GM19397 (cell line): ENCODE measurements around the gene RNLS.

ENCODE experiments used
- ATAC-seq: cut with Tn5 transposase; IDR thresholded peaks from one replicate; pipeline ENCODE4 v1.9.1; 2021; ENCODE audit warnings: mild to moderate bottlenecking, moderate library complexity; ENCODE audit not compliant: unreplicated experiment

RNLS gene

GRCh38 chr10:88270871-88271713 lies 312.0 kb downstream of the RNLS start:
- ATAC-seq: peak; percentile 86

GRCh38 chr10:88270061-88270808 lies 312.9 kb downstream of the RNLS start:
- ATAC-seq: no peak

DNA sequence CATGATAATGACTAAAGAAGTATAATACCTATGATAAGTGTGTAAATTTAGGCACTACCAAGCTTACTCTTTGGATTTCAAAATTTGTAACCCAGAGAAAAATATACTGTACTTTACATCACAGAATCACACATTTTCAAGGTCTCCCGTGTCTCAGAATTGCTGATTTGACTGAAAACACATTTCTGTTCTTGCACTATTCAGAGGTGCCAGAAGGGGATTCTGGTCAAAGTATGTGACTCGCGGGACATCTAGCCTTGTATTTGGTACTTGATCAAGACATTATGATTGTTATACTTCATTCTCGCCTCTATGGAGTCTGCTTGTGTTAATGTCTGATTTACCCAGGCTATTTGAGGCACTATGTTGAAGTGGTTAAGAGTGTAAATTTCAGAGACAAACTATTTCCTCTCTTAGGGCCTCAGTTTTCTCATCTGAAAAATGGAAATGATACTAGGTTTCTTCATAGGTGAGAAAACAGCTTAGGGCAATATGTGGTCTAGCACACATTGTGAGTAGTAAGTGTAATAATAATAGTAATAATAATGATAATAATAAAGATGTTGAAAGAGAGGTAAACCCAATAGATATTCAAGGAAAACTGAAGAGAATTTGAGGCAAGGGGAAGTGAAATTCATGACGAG lies 320.4 kb downstream of the RNLS start:
- ATAC-seq: no peak

- ATAC-seq: no peak
These were observed 322.0 kb downstream of the RNLS start for GRCh38 chr10:88261152-88261551.

DNA sequence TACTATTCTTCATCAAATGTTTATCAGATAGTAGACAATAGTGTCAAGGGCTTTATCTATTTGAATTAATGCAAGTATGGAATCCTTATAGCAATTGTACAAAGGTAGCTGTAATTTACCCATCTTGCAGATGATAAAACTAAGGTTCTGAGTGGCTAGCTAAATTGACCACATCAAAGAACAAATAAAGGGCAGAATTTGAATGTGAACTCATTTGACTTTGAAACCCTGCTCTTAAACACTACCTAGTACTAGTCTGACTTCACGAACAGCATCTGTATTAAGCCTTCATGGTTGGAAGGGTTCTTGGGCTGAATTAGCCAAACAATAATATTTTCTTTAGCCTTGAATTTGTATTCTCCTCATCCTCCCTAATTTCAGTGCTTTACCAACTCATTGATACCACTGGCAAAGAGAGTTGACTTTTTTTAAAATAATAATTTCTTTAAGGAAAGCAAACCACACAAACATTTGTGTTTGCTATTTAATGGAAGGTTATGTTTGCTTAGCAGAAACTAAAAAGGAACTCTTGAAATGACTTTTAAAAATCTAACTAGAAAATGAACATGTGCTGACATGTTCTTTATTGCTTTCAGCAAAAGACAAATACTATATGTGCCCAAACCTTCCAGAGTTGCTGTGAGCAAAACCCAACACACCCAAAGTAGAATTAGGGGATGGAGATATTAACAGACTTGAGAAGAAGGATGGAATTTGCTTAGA lies 322.6 kb downstream of the RNLS start:
- ATAC-seq: no peak

DNA sequence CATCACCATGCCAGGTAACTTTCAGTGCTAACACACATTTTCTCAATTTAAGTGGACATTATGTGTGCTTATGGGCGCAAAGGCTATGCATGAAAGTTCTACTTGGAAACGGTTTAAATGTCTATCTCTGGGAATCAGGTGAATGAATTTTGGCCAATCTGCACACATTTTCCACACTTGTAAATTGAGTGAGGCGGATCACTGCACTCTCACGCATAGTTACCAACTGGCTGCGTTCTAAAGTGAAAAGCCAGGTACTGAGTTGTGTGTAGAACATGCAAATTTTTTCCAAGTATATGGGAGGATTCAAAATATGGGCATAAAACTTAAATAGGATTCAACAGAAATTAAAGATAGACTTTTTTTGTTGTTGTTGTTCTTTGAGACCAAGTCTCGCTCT lies 323.7 kb downstream of the RNLS start:
- no peak for ATAC-seq

GRCh38 chr10:88256886-88257285 lies 326.2 kb downstream of the RNLS start:
- no peak for ATAC-seq

DNA sequence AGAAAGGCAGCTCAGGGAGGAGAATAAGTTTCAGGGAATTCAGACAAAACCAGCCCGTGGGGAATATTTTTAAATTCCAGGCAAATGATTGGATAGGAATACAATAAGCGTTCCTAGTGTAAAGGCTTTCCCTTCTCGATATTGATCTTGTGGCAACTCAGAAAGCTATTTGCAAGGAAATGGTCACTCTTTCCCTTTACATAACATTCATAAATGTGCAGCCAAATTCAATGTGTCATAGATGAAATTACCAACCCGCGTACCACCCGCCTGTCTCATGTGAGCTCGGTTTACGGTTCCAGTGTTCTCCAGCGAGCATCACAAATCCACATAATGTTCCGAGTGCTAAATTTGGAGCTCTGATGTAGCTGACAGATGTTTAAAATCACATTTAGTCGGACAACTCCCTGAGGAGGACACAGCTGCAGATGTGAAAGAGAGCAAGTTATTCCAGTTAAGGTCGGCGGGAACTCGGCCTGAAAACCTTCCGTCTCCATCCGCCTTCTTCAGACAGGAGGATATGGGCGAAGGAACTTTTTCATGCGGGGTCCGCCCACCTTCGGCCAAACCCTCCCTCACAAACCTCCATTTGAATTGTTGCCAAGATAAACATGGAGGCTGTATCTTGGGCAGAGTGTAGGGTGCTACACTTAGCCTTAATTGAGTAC lies 327.0 kb downstream of the RNLS start:
- no peak for ATAC-seq

- ATAC-seq: no peak
These were observed 329.0 kb downstream of the RNLS start for GRCh38 chr10:88254091-88254490.

DNA sequence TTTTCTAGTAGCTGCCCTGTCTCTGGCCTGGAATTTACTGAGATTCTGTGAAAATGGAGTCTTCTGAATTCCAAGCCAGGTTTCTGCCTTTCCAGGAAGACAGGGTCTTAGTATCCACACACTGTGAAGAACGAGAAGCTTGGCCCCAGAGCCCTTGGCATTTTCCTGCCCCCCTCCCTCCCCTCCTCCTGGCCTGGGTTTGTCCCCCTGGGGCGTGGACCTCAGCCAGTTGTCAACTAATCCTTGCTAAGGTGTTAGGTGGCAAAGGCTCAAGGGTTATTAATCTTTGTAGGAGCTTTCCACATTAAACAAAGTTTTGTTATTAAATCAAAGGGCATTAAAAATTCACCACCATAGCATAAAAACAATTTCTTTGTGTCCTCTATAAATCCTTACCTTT lies 329.5 kb downstream of the RNLS start:
- no peak for ATAC-seq

DNA sequence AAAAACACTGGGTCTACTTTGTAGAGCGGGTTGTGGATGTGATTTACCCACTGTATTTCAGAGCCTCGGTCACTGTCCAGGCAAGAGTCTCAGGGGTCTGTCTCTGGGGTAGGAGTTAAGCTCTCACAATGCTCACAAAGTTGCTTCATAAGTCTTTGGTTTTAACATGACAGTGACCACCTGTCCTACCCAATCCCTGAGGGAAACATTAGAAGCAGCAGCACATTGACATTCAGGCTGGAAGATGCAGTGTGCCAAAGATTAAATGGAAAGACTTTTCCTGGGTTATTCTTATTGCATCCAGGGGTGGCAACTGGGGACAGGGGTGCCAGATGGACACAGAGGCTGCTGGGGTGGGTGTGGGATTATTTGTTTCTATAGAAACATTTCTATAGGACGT lies 330.0 kb downstream of the RNLS start:
- ATAC-seq: no peak

DNA sequence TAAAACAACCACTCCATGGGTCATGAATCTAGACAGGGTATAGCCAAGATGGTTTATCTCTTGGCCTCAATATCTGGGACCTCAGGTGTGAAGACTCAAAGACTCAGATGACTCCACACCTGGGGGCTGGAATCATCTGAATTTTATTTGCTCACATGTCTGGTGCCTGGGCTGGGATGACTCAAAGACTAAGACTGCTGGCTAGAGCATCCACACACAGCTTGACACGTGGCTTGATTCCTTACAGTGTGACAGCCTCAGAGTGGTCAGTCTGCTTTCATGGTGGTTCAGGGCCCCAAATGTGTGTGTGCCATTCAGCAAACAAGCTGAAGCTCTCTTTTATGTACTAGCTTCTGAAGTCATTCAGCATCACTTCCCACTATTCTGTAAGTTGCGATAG lies 333.7 kb downstream of the RNLS start:
- no peak for ATAC-seq

DNA sequence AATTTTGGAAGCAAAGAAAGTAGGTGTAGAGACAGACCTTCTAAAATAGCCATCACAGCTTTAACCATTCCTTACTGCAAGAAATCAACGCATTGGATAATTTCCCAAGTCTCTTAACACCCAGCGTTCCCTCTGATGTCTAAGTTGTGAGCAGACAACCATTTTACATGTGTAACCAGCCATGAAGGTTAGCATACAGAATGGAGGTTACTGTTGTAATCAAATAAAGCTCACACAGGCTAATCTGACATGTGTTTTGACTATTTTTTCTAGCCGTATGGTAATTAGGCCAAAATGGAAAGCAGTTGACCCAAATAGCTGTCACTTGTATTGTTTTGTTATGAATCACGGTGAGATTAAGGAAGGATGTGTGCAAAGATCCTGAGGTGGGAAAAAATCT lies 336.4 kb downstream of the RNLS start:
- ATAC-seq: no peak

DNA sequence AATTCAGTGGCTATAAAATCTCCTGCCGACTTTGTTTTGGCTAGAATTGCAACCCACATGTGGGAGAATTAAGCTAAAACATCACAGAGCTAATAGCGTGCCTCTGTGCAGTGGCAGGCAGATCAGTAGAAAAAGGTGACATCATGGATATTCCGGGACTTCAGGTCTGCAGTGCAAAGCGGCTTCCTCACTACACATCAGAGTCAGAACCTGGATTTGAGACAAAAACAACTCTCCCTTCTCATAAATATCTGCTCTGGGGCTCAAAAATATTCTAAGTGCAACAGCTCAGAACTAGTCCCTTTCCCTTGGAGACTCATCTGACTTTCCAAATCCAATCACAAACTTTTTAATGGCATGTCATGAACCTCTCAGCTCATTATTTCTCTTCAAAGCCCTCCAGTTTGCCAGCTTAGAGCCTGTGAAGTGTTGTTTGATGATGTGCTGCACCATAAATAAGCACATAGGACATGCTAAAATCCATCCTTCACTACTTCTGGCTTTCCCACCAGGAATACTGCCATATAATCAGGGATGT lies 337.1 kb downstream of the RNLS start:
- ATAC-seq: no peak

- ATAC-seq: no peak
These were observed 338.1 kb downstream of the RNLS start for GRCh38 chr10:88244781-88245625.

GRCh38 chr10:88243836-88244730 lies 339.0 kb downstream of the RNLS start:
- no peak for ATAC-seq

GRCh38 chr10:88243202-88243744 lies 339.8 kb downstream of the RNLS start:
- no peak for ATAC-seq

GRCh38 chr10:88241501-88241900 lies 341.6 kb downstream of the RNLS start:
- ATAC-seq: no peak
